Gastrocnemius medialis (tissue), 4 donors: ENCODE data around the gene C9orf40. TPM values are rescaled to one million over a fixed set of nuclear protein-coding genes. Genes with fewer than 3 reads are reported as not detected.

Source experiments
- ATAC-seq, 2 donors: fragments of 150-250 bp; one replicate each; pipeline ENCODE4 v1.9.1; 2016
- DNase-seq, 2 donors: peaks; one replicate each; pipeline ENCODE4 v3.0.0-alpha.2; 2019
- H3K27ac ChIP-seq, 4 donors: fragments of 200-600 bp; sonication (generic); 1 replicate in 1 of 4; 2 replicates in 3 of 4; pipeline ENCODE4 v1.5.1; 2016 to 2018; ENCODE audit warnings: mild to moderate bottlenecking in 2 of 4, moderate library complexity in 1 of 4
- H3K27me3 ChIP-seq, 3 donors: fragments of 200-600 bp; sonication (generic) in 2 of 3; 1 replicate in 1 of 3; 2 replicates in 2 of 3; pipeline versions ENCODE4 v1.5.1 to v1.6.0; 2016 to 2019; ENCODE audit warnings: mild to moderate bottlenecking in 1 of 3, moderate library complexity in 1 of 3
- H3K36me3 ChIP-seq, 2 donors: fragments of 200-600 bp; sonication (generic) in 1 of 2; one replicate each; pipeline ENCODE4 v1.5.1; 2017 to 2018
- H3K4me1 ChIP-seq, 2 donors: fragments of 200-600 bp; sonication (generic) in 1 of 2; one replicate each; pipeline ENCODE4 v1.5.1; 2016 to 2017; ENCODE audit warnings: mild to moderate bottlenecking in 2 of 2
- H3K4me3 ChIP-seq, 4 donors: fragments of 200-600 bp; sonication (generic) in 3 of 4; 1 replicate in 1 of 4; 2 replicates in 3 of 4; pipeline ENCODE4 v1.5.1; 2016 to 2019; ENCODE audit warnings: mild to moderate bottlenecking in 2 of 4
- H3K9me3 ChIP-seq, 3 donors: fragments of 200-600 bp; sonication (generic) in 2 of 3; 1 replicate in 1 of 3; 2 replicates in 2 of 3; pipeline ENCODE4 v1.5.1; 2016 to 2019
- POLR2A ChIP-seq, 2 donors: fragments of 450-650 bp; IDR thresholded peaks; one replicate each; pipeline ENCODE4 v1.6.1; 2017; ENCODE audit warnings: antibody characterized with exemption in 2 of 2, mild to moderate bottlenecking in 2 of 2, moderate library complexity in 2 of 2
- in situ Hi-C, 4 donors: fragments of 200-750 bp; cut with MboI; loops; one replicate each; pipeline versions ENCODE4 v1.15.0 to v1.8.0; 2017; ENCODE audit warnings: low sequenced_read_pairs in 4 of 4
- intact Hi-C: fragments of 100-400 bp; cut with DNase I; formaldehyde crosslinking; loops from one replicate; pipeline ENCODE4 v1.15.1; 2023; ENCODE audit warnings: low total_unique reads
- total RNA-seq, 4 donors: library from RNA; depleted of rRNA; stranded (reverse); fragments of >200 nt; gene quantifications; one replicate each; pipeline versions ENCODE4 v1.1.0 to v1.2.3, GENCODE V29; 2016
- TF ChIP-seq, protein P1 (sequence below), 5 experiments: fragments of 450-650 bp in 3 of 5; fragments of 200-600 bp in 2 of 5; sonication (generic) in 2 of 5; IDR thresholded peaks in 4 of 5; conservative IDR thresholded peaks in 1 of 5; 1 replicate in 4 of 5; 2 replicates in 1 of 5; pipeline ENCODE4 v1.5.1; 2016 to 2019; ENCODE audit warnings: antibody characterized with exemption in 5 of 5, mild to moderate bottlenecking in 3 of 5, moderate library complexity in 3 of 5

The C9orf40 gene
- total RNA-seq, 4 donors from 2014 or later: 1.2 to 4.2 (median 2.6) TPM

DNA sequence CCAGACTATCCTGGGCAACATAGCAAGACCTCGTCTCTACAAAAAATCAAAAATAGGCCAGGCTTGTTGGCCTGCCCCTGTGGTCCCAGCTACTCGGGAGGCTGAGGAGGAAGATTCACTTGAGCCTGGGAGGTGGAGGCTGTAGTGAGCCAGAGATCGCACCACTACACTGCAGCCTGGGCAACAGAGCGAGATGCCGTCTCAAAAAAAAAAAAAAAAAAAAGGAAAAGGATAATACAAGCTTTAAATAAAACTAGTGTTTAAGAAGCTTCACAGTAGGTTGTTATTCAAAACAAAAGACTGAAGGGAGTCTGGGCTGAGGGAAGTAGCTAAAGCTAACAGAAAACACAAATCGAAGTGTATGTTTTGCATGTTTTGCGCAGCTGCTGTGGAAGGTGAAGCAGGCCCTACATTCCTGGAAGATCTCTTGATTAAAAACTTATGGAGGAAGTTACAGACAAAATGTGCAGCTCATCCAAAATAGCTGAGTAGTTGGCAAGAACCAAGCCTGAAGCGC is 581 bp upstream of the C9orf40 start:
- Histone ChIP-seq H3K9me3 (no peaks in the 10 kb centered on the region), H3K4me1 (no peaks in the 10 kb centered on the region), H3K27me3 (no peaks in the 10 kb centered on the region), H3K36me3 (no peaks in the 10 kb centered on the region), H3K27ac (peak overlapping the region; percentile 87 to 95 (median 90)), H3K4me3 (peak overlapping the region; percentile 76 to 100 (median 92))
- TF ChIP-seq POLR2A (IDR thresholded peaks at IDR 0.05): no peak
- TF ChIP-seq, protein P1, sequence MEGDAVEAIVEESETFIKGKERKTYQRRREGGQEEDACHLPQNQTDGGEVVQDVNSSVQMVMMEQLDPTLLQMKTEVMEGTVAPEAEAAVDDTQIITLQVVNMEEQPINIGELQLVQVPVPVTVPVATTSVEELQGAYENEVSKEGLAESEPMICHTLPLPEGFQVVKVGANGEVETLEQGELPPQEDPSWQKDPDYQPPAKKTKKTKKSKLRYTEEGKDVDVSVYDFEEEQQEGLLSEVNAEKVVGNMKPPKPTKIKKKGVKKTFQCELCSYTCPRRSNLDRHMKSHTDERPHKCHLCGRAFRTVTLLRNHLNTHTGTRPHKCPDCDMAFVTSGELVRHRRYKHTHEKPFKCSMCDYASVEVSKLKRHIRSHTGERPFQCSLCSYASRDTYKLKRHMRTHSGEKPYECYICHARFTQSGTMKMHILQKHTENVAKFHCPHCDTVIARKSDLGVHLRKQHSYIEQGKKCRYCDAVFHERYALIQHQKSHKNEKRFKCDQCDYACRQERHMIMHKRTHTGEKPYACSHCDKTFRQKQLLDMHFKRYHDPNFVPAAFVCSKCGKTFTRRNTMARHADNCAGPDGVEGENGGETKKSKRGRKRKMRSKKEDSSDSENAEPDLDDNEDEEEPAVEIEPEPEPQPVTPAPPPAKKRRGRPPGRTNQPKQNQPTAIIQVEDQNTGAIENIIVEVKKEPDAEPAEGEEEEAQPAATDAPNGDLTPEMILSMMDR (IDR thresholded peaks at IDR 0.05 in 4 of 5, conservative IDR thresholded peaks at IDR 0.05 in 1 of 5): no peak
- in situ Hi-C loops: loop anchor here in 1 of 4 donors (10.0 kb wide), 2 partner anchors 72 to 122 kb away; partner anchors contain the start of gene CARNMT1
- DNase-seq: no peak
- peak in 1 of 2 donors; percentile 2 for ATAC-seq
- intact Hi-C loops: loop anchor here (5.0 kb wide), 1 partner anchor 176 kb away; no protein-coding TSS in a partner anchor

- no peaks in the 10 kb centered on the region for H3K4me1 ChIP-seq
- peak overlapping the region; percentile 87 to 95 (median 90) for H3K27ac ChIP-seq
- no peaks in the 10 kb centered on the region for H3K27me3 ChIP-seq
- H3K4me3 ChIP-seq: peak overlapping the region; percentile 76 to 100 (median 92)
- ATAC-seq: peak; percentile 41 to 53
- TF ChIP-seq, protein P1 (IDR thresholded peaks at IDR 0.05 in 4 of 5, conservative IDR thresholded peaks at IDR 0.05 in 1 of 5): no peak
- TF ChIP-seq POLR2A (IDR thresholded peaks at IDR 0.05): no peak
- in situ Hi-C loops (loop anchor here in 1 of 4 donors (10.0 kb wide), 2 partner anchors 73 to 123 kb away; partner anchors contain the start of gene CARNMT1), intact Hi-C loops (loop anchor here (1.0 to 5.0 kb wide), 3 partner anchors 76 to 174 kb away; partner anchors contain the start of genes NMRK1 and OSTF1)
- no peaks in the 10 kb centered on the region for H3K36me3 ChIP-seq
- DNase-seq: peak; percentile 5 to 21
- H3K9me3 ChIP-seq: no peaks in the 10 kb centered on the region
Measured at GRCh38 chr9:74951725-74952151, 974 bp downstream of the C9orf40 start.

DNA sequence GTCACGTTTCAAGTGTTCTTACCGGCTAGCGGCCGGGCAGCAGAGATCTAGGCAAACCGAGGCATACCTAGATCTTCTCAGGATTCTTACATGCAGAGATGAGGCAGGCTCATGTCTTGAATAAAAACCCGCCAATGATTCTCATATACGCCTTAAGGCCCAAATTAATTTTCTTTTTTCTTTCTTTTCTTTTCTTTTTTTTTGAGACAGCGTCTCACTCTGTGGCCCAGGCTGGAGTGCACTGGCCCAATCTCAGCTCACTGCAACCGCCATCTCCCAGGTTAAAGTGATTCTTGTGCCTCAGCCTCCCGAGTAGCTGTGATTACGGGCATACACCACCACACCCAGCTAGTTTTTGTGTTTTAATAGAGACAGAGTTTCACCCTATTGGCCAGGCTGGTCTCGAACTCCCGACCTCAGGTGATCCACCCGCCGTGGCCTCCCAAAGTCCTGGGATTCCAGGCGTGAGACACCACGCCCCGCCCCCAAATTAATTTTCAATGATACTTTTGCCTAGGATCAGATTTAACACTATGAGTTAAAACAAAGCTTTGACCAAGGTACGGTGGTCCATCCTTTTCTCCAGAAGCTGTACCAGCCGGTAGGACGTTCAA is 1.5 kb downstream of the C9orf40 start:
- peak overlapping the region; percentile 76 to 100 (median 92) for H3K4me3 ChIP-seq
- no peaks in the 10 kb centered on the region for H3K36me3 ChIP-seq
- H3K27ac ChIP-seq: peak overlapping the region; percentile 87 to 95 (median 90)
- H3K9me3 ChIP-seq: no peaks in the 10 kb centered on the region
- in situ Hi-C loops (loop anchor here in 1 of 4 donors (10.0 kb wide), 2 partner anchors 74 to 124 kb away; partner anchors contain the start of gene CARNMT1), intact Hi-C loops (loop anchor here (5.0 kb wide), 1 partner anchor 174 kb away; no protein-coding TSS in a partner anchor)
- DNase-seq (no peak), ATAC-seq (no peak)
- no peaks in the 10 kb centered on the region for H3K27me3 ChIP-seq
- H3K4me1 ChIP-seq: no peaks in the 10 kb centered on the region
- TF ChIP-seq, protein P1 (IDR thresholded peaks at IDR 0.05 in 4 of 5, conservative IDR thresholded peaks at IDR 0.05 in 1 of 5): no peak
- no peak for TF ChIP-seq POLR2A (IDR thresholded peaks at IDR 0.05)

- intact Hi-C loops: loop anchor here (2.0 to 5.0 kb wide), 2 partner anchors 53 to 173 kb away; no protein-coding TSS in a partner anchor
- in situ Hi-C loops: loop anchor here in 1 of 4 donors (10.0 kb wide), 2 partner anchors 75 to 125 kb away; partner anchors contain the start of gene CARNMT1
- DNase-seq (no peak), ATAC-seq (no peak)
- Histone ChIP-seq H3K27ac (peak overlapping the region in 3 of 4 donors; percentile 35 to 56 (median 56)), H3K9me3 (no peaks in the 10 kb centered on the region), H3K27me3 (no peaks in the 10 kb centered on the region), H3K4me3 (no peak overlapping the region), H3K4me1 (no peaks in the 10 kb centered on the region), H3K36me3 (no peaks in the 10 kb centered on the region)
- TF ChIP-seq, protein P1 (IDR thresholded peaks at IDR 0.05 in 4 of 5, conservative IDR thresholded peaks at IDR 0.05 in 1 of 5): no peak
- no peak for TF ChIP-seq POLR2A (IDR thresholded peaks at IDR 0.05)
Measured at GRCh38 chr9:74949859-74950855, 2.6 kb downstream of the C9orf40 start.
